ENCODE results near the gene MYOZ3.

The MYOZ3 gene

GRCh38 chr5:150627731-150628545 is 33.1 kb upstream of the MYOZ3 start:
- no peak for DNase-seq (ENCODE audit: low spot score)

DNA sequence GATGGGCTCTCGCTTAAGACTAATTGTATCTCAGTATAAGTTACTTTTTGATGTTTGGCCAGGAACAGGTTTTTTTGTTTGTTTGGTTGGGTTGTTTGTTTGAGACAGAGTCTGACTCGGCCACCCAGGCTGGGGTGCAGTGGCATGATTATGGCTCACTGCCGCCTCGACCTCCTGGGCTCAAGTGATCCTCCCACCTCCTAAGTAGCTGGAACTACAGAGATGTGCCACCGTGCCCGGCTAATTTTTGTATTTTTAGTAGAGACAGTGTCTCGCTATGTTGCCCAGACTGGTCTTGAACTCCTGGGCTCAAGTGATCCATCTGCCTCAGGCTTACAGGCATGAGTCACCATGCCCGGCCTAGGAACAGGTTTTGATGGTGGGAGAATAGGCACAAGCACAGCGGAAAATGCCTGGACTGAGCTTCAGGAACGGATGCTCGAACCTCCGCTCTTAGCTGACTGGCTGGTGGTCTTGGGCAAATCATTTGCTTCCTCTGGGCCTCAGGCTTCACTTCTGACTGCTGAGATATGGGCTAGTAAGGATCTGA is 32.0 kb upstream of the MYOZ3 start:
- DNase-seq (ENCODE audit: low spot score) = no peak

GRCh38 chr5:150630016-150630415 is 31.0 kb upstream of the MYOZ3 start:
- no peak for DNase-seq (ENCODE audit: low spot score)

DNA sequence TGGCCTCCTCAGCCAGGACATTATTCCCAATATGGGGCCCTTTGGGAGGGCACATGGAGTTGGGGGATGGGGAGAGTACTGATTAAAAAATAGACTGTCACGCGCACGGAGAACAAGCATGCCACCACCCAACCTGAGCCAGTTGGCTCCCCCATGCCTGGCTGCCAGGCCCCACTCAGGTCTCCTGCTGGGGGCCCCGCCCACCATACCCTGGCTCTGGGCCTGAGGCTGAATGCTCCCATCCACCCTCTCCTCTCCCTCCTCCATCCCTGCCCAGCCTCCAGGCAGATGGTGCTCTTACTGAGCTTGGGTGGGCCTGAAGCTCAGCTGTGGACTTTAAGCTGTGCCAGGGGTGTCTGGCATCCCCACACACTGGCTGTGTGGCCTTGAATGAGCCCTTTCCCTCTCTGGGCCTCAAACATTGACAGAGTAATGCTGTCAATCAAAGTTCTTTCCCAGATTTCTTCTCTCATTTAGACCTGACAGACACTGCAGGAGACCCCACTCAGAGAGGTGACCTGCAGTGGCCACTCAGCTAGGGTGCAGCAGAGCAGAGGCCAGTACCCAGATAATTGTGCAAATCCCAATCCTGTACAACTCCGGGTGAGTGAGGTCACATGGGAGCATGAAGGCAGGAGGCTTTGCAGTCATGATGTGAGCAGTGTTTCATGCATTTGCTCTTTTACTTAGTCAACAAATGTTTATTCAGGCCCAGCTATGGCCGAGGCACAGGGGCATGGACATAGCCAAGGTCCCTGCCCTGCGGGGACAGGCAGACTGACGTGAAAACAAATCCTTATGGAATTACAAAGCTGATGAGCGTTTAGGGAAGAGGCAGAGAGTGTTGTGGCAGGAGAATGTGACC is 30.4 kb upstream of the MYOZ3 start:
- DNase-seq (ENCODE audit: low spot score) = no peak

GRCh38 chr5:150631326-150631701 is 29.7 kb upstream of the MYOZ3 start:
- no peak for DNase-seq (ENCODE audit: low spot score)

DNA sequence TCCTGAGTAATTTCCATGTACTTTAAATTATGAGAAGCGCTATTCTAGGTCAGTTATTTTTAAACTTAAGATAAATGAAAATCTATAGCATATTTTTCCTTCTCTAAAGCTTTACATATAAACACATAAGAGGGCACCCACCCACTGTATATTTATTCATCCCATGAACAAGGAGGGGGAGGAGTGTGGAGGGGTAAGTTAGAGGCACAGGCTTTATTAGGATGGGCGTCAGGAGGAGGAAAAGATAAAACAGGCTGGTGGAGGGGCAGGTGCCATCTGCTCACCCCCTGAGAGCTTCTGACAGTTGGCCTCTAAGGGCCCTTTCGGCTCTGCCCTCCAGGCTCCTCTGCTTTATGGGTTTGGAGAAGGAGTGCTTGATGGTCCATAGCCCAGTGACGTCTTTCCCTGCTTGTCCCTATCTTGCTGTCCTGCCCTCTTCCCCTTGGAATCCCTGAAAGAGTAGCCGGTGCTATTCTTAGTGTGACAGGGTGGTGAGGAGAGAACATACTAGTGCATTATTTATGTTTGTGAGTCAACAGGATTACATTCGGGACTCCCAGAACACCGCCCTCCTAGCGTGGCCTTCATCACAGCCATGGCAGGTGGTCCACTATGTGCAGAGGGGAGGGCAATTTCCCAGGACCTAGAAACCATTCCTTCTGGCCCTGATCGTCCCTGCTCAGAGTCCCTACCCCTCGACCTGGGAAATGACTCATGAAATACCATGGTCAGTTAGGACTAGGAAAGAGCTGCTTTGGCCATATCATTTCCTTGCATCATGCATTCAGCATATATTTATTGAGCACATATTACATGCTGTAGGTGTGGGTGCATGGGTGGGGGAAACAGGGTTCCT is 28.5 kb upstream of the MYOZ3 start:
- DNase-seq (ENCODE audit: low spot score) = no peak

DNA sequence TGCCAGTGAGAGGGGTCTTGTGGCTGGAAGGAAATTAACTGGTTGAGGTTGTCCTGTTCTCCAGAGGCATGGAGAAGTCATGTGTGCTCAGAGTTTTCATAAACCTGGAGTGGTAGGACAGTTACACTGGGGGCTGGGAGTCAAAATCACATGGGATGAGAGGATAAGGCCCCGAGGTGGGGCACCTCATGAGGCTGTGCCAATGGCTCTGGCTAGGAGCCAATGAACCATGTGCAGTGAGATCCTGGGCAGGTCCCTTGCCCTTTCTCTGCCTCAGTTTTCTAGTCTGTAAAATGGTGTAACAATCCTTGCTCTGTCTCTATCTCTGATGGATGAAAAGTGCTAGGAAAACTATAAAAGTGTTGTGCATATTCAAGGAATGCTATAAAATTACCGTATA is 27.6 kb upstream of the MYOZ3 start:
- no peak for DNase-seq (ENCODE audit: low spot score)

DNA sequence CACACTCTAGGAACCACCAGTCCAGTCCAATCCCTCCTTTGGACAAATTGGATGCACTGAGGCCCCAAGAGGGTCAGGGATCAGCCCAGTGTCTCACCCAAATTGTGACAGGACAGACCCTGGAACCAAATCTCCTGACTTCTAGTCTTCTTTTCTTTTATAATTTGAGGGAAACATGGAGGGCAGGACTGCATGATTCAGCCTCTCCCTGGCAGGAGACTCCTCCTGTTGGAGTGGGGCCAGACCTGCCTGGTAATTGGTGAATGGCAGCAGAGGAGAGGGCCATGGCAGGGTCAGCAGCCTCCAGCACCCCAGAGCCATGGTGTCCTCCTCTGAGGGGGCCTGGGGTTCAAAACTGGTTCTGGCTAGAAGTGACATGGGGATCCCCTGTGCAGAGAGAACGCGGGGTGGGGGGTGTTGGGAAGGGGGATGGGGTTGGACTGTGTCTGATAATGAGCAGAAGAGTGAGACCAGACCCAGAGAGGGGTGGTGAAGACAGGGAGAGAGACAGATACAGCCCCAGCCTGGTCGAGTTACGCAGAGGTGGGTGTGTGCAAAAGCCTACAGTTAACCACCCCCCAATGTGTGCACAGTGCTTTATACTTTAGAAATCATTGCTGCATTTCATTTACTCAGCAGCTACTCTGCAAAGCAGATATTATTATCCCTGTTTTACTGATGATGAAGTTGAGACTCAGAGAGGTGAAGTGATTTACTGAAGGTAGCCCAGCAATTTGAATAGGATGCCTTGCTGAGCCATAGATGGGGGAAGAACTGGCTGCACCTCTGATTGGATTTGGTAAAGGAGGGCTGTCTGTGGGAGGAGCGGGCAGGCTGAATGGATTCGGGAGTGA is 24.4 kb upstream of the MYOZ3 start:
- no peak for DNase-seq (ENCODE audit: low spot score)

DNA sequence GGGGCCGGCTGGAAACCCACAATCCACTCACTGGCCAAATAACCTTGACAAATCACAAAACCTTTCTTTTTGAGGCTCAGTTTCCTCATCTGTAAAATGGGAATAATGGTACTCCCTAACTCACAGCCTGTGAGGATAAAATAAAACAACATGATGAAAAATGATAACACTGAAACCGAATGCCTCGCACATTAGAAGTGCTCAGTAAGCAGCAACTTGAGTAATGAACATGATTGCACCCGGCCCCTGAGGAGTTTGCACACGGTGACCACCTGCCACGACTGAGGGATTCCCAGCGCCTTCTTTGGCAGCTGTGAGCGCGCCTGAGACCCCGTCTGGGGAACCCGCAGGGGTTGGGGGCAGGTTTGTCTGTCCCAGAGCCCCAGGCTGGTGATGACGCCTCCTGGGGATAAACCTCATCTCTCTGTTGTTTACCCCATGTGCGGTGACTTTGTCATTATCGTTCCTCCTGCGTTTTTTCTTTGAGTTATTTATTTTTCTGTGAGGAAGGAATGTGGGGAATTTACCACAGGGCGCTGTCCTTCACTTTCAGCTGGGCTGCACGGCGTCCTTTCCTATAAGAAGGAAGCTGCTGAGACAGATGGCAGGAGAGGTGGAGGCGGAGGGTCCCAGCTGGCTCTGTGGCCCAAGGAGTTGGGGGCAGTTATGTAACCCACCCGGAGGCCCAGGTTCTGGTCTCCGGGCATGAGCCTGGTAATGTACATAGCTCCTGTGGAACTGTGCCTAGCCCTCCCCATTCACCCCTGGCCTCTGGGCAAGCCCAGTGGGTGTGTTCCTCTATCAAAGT is 23.6 kb upstream of the MYOZ3 start:
- DNase-seq (ENCODE audit: low spot score) = no peak

- DNase-seq (ENCODE audit: low spot score) = no peak
These were observed 23.0 kb upstream of the MYOZ3 start for GRCh38 chr5:150638053-150638444.

GRCh38 chr5:150638488-150639376 is 22.3 kb upstream of the MYOZ3 start:
- DNase-seq (ENCODE audit: low spot score) = no peak

- no peak for DNase-seq (ENCODE audit: low spot score)
These were observed 21.7 kb upstream of the MYOZ3 start for GRCh38 chr5:150639377-150639692.

GRCh38 chr5:150639751-150640150 is 21.3 kb upstream of the MYOZ3 start:
- no peak for DNase-seq (ENCODE audit: low spot score)

DNA sequence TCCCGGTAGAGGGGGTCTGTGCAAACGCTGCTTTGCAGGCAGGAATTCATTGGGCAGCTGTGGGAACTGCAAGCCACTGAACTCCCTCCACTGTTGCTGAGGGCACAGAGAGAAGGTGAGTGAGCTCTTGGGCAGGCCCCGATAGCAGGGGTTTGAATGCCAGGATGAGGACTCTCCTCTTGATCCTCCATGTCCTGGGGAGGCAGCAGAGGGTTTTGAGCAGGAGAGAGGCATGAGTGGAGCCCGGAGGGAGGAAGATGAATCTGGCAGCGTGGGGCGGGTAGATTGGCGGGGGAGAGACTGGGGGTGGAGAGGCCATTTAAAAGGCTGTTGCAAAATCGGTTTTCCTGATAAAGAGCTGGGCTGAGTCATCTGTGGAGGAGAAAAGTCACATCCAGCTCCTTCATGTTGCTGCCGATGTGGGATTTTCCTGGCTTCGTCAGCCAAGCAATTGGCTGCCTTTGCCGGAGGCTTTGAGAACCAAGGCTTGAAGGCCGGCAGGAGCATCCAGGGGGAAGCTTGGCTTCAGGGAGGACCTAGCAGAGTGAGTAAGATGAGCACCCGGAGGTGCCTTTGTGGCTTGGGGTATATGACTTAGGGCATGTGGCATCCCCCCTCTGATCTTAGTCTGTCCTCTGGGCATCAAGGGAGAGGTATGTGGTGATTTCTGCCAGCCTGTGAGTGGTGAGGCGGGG is 20.6 kb upstream of the MYOZ3 start, which contains the start of gene SYNPO:
Gene SYNPO (plus strand): TSS at position 350 of the 695 bp plus-strand sequence. CDS start 7,616 bp downstream, outside the sequence.
- no peak for DNase-seq (ENCODE audit: low spot score)

GRCh38 chr5:150641006-150641570 is 20.0 kb upstream of the MYOZ3 start:
- DNase-seq (ENCODE audit: low spot score) = no peak

- DNase-seq (ENCODE audit: low spot score) = no peak
These were observed 19.1 kb upstream of the MYOZ3 start for GRCh38 chr5:150641824-150642566.

- no peak for DNase-seq (ENCODE audit: low spot score)
These were observed 18.5 kb upstream of the MYOZ3 start for GRCh38 chr5:150642567-150642927.
